HCT116 (cell line): Measurements from ENCODE around the gene GANC. TPM values are rescaled to one million over a fixed set of nuclear protein-coding genes. Genes with fewer than 3 reads are reported as not detected.

ENCODE experiments used
- ATAC-seq: fragments of 200-7000 bp; cut with Tn5 transposase; 2 replicates; pipeline ENCODE4 v1.9.1; 2020; ENCODE audit warnings: mild to moderate bottlenecking, moderate library complexity
- BruUV-seq: library from RNA; stranded (reverse); fragments of 400-500 nt; replicated peaks from 2 replicates; lab custom pipeline; 2021; lab: Mats Ljungman, UMichigan
- CTCF ChIA-PET: fragments of 300-600 bp; sonication (Branson Sonifier 250); formaldehyde crosslinking; loops from one replicate; lab custom pipeline; 2021; ENCODE audit warnings: antibody characterized with exemption; lab: Charles Lee
- POLR2A ChIA-PET: fragments of 300-600, 350-600 bp; sonication (Branson Sonifier 250); formaldehyde crosslinking; loops from one replicate; lab custom pipeline; 2021; ENCODE audit warnings: antibody characterized with exemption; lab: Charles Lee
- RAD21 ChIA-PET, 2 experiments: fragments of 300-600 bp; sonication (Branson Sonifier 250); formaldehyde crosslinking; loops; one replicate each; lab custom pipeline; 2023; ENCODE audit warnings: low total read pairs in 2 of 2; ENCODE audit not compliant: uncharacterized antibody in 2 of 2, unreplicated experiment in 2 of 2, low non-redundant PET in 1 of 2; lab: Charles Lee
- DNase-seq: peaks from one replicate; pipeline ENCODE4 v3.0.0-alpha.2; 2010; ENCODE audit warnings: low read depth, low spot score
- H2AFZ ChIP-seq: fragments of 200-600 bp; shearing (Covaris generic), sonication (generic); 2 replicates; pipeline ENCODE4 v1.6.1; 2017; ENCODE audit warnings: low read depth, mixed run types, mixed read lengths, antibody characterized with exemption, low read length; ENCODE audit not compliant: poor library complexity, severe bottlenecking
- H3K27ac ChIP-seq: 2 replicates; pipeline ENCODE4 v1.5.1; 2012; ENCODE audit warnings: low read depth, low read length
- H3K27me3 ChIP-seq: fragments of 200-600 bp; sonication (generic); 2 replicates; pipeline ENCODE4 v1.6.1; 2016; ENCODE audit warnings: mixed run types, low read length, mixed read lengths; ENCODE audit not compliant: insufficient read depth
- H3K36me3 ChIP-seq, 2 experiments: fragments of 200-500 bp in 1 of 2; fragments of 200-600 bp in 1 of 2; sonication (Bioruptor generic) in 1 of 2; sonication (generic) in 1 of 2; 2 replicates each; pipeline versions ENCODE4 v1.5.1 to v1.6.1; 2014 to 2016; ENCODE audit warnings: low read length in 2 of 2, inconsistent platforms in 1 of 2, mixed read lengths in 1 of 2, mixed run types in 1 of 2; ENCODE audit not compliant: insufficient read depth in 2 of 2, control insufficient read depth in 1 of 2
- H3K4me1 ChIP-seq, 2 experiments: fragments of 200-600 bp in 1 of 2; sonication (generic) in 1 of 2; 2 replicates each; pipeline versions ENCODE4 v1.5.1 to v1.6.1; 2012 to 2017; ENCODE audit warnings: low read length in 2 of 2, inconsistent platforms in 1 of 2, mild to moderate bottlenecking in 1 of 2, mixed read lengths in 1 of 2, mixed run types in 1 of 2, moderate library complexity in 1 of 2; ENCODE audit not compliant: insufficient read depth in 2 of 2, control insufficient read depth in 1 of 2
- H3K4me2 ChIP-seq: fragments of 200-600 bp; sonication (generic); 2 replicates; pipeline ENCODE4 v1.6.1; 2017; ENCODE audit warnings: mixed run types, low read length, mixed read lengths
- H3K4me3 ChIP-seq, 2 experiments: fragments of 200-600 bp in 1 of 2; sonication (generic) in 1 of 2; replicated peaks in 1 of 2; 2 replicates each; pipeline ENCODE4 v1.5.1; 2011 to 2016; ENCODE audit warnings: low read length in 2 of 2, control low read depth in 1 of 2, low read depth in 1 of 2, mild to moderate bottlenecking in 1 of 2, mixed read lengths in 1 of 2, mixed run types in 1 of 2
- H3K79me2 ChIP-seq: fragments of 200-600 bp; sonication (generic); 2 replicates; pipeline ENCODE4 v1.6.1; 2017; ENCODE audit warnings: mild to moderate bottlenecking, mixed run types, low read length, moderate library complexity, mixed read lengths; ENCODE audit not compliant: insufficient read depth
- H3K9ac ChIP-seq: fragments of 200-600 bp; sonication (generic); 2 replicates; pipeline ENCODE4 v1.6.1; 2016; ENCODE audit warnings: low read length, mixed read lengths
- H3K9me2 ChIP-seq: fragments of 200-600 bp; sonication (generic), shearing (Covaris generic); 2 replicates; pipeline ENCODE4 v1.6.1; 2017; ENCODE audit warnings: mixed run types, mild to moderate bottlenecking, moderate library complexity; ENCODE audit not compliant: insufficient read depth
- H3K9me3 ChIP-seq, 2 experiments: fragments of 200-500 bp in 1 of 2; fragments of 200-600 bp in 1 of 2; sonication (Bioruptor generic) in 1 of 2; sonication (generic) in 1 of 2; 2 replicates each; pipeline ENCODE4 v1.6.1; 2014 to 2017; ENCODE audit warnings: low read length in 2 of 2, mixed read lengths in 2 of 2, inconsistent platforms in 1 of 2, low read depth in 1 of 2, mild to moderate bottlenecking in 1 of 2, mixed run types in 1 of 2, moderate library complexity in 1 of 2; ENCODE audit not compliant: control insufficient read depth in 1 of 2, insufficient read depth in 1 of 2
- H4K20me1 ChIP-seq: fragments of 200-600 bp; sonication (generic), shearing (Covaris generic); 2 replicates; pipeline ENCODE4 v1.6.1; 2017; ENCODE audit warnings: mixed run types, mild to moderate bottlenecking, moderate library complexity; ENCODE audit not compliant: insufficient read depth
- CBX3 ChIP-seq: IDR thresholded peaks from 2 replicates; pipeline ENCODE4 v1.6.1; 2012; ENCODE audit warnings: low read depth
- CEBPB ChIP-seq: IDR thresholded peaks from 2 replicates; pipeline ENCODE4 v1.6.1; 2012; ENCODE audit warnings: low read depth
- ELF1 ChIP-seq: IDR thresholded peaks from 2 replicates; pipeline ENCODE4 v1.6.1; 2012; ENCODE audit warnings: low read depth, borderline replicate concordance
- EZH2 ChIP-seq: fragments of 200-600 bp; sonication (generic); IDR thresholded peaks from 2 replicates; pipeline ENCODE4 v1.6.1; 2017; ENCODE audit warnings: antibody characterized with exemption, mixed run types
- EZH2phosphoT487 ChIP-seq: fragments of 200-600 bp; IDR thresholded peaks from 2 replicates; pipeline ENCODE4 v1.6.1; 2018; ENCODE audit warnings: antibody characterized with exemption, borderline replicate concordance
- POLR2A ChIP-seq: IDR thresholded peaks from 2 replicates; pipeline ENCODE4 v1.7.0; 2011; ENCODE audit warnings: borderline replicate concordance; ENCODE audit not compliant: insufficient read depth, insufficient read length; ENCODE audit errors: extremely low read depth
- POLR2AphosphoS5 ChIP-seq: IDR thresholded peaks from 2 replicates; pipeline ENCODE4 v1.6.1; 2011; ENCODE audit warnings: mild to moderate bottlenecking, low read depth, low read length, moderate library complexity
- RAD21 ChIP-seq: IDR thresholded peaks from 2 replicates; pipeline ENCODE4 v1.6.1; 2012; ENCODE audit warnings: low read depth, mild to moderate bottlenecking
- SIN3A ChIP-seq: IDR thresholded peaks from 2 replicates; pipeline ENCODE4 v1.6.1; 2012; ENCODE audit warnings: low read depth
- SP1 ChIP-seq: IDR thresholded peaks from 2 replicates; pipeline ENCODE4 v1.6.1; 2012; ENCODE audit warnings: low read depth
- SRF ChIP-seq: IDR thresholded peaks from 2 replicates; pipeline ENCODE4 v1.6.1; 2012; ENCODE audit warnings: low read depth
- TCF7L2 ChIP-seq: IDR thresholded peaks from 2 replicates; pipeline ENCODE4 v1.7.0; 2011; ENCODE audit warnings: borderline replicate concordance, inconsistent platforms; ENCODE audit not compliant: insufficient read depth, insufficient read length; ENCODE audit errors: extremely low read depth
- YY1 ChIP-seq: IDR thresholded peaks from 2 replicates; pipeline ENCODE4 v1.6.1; 2011; ENCODE audit warnings: low read length, low read depth, moderate library complexity, mild to moderate bottlenecking; ENCODE audit not compliant: insufficient replicate concordance; ENCODE audit errors: extremely low read depth
- ZNF274 ChIP-seq: fragments of 200-500 bp; sonication (Bioruptor generic); IDR thresholded peaks from 2 replicates; pipeline ENCODE4 v1.6.1; 2014; ENCODE audit warnings: mild to moderate bottlenecking, low read depth, low read length, inconsistent platforms
- intact Hi-C: fragments of 100-400 bp; cut with micrococcal nuclease; formaldehyde crosslinking; loops from 2 replicates; pipeline ENCODE4 v1.10.0; 2022
- total RNA-seq: library from RNA; stranded (reverse); gene quantifications from one replicate; pipeline ENCODE4 v1.2.1, GENCODE V29; 2021; ENCODE audit not compliant: unreplicated experiment
- TF ChIP-seq, protein P1 (sequence below), 3 experiments: fragments of 200-600 bp in 1 of 3; sonication (generic) in 1 of 3; IDR thresholded peaks in 2 of 3; conservative IDR thresholded peaks in 1 of 3; 2 replicates each; pipeline ENCODE4 v1.5.1; 2012 to 2017; ENCODE audit warnings: low read depth in 2 of 3, low read length in 2 of 3, antibody characterized with exemption in 1 of 3, borderline replicate concordance in 1 of 3, control low read depth in 1 of 3, mild to moderate bottlenecking in 1 of 3, mixed read lengths in 1 of 3, mixed run types in 1 of 3, moderate library complexity in 1 of 3; ENCODE audit not compliant: insufficient read depth in 1 of 3
- TF ChIP-seq, protein P2 (sequence below): IDR thresholded peaks from 2 replicates; pipeline ENCODE4 v1.6.1; 2011; ENCODE audit warnings: mild to moderate bottlenecking, low read length, moderate library complexity; ENCODE audit not compliant: insufficient replicate concordance; ENCODE audit errors: extremely low read depth
- TF ChIP-seq, protein P3 (sequence below): IDR thresholded peaks from 2 replicates; pipeline ENCODE4 v1.6.1; 2012

The GANC gene
- total RNA-seq, 1 experiment from 2014 or later: 13.1 TPM

DNA sequence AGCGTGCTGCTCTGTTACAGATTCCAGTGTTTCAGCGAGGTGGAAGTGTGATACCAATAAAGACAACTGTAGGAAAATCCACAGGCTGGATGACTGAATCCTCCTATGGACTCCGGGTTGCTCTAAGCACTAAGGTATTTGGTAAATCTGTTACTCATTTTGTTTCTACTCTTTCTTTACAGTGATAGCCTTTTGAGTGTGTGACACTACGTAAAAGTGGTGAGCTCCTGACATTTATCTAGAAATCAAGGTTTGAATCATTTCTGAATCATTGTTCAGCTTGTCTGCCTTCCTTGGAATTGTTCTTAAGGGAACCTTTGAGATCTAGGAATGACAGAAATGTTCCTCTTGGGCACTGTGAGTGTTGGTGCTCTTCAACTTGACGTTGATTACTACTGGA is 75.1 kb downstream of the GANC start:
- CTCF ChIA-PET: no interaction called here
- no peak overlapping the region for H3K9ac ChIP-seq
- no peak for DNase-seq

More for the DNA sequence above, 75.1 kb downstream of the GANC start:
- no peaks in the 10 kb centered on the region for H3K9me2 ChIP-seq
- RAD21 ChIA-PET: no interaction called here
- POLR2A ChIA-PET: no interaction called here
- TF ChIP-seq, protein P1, sequence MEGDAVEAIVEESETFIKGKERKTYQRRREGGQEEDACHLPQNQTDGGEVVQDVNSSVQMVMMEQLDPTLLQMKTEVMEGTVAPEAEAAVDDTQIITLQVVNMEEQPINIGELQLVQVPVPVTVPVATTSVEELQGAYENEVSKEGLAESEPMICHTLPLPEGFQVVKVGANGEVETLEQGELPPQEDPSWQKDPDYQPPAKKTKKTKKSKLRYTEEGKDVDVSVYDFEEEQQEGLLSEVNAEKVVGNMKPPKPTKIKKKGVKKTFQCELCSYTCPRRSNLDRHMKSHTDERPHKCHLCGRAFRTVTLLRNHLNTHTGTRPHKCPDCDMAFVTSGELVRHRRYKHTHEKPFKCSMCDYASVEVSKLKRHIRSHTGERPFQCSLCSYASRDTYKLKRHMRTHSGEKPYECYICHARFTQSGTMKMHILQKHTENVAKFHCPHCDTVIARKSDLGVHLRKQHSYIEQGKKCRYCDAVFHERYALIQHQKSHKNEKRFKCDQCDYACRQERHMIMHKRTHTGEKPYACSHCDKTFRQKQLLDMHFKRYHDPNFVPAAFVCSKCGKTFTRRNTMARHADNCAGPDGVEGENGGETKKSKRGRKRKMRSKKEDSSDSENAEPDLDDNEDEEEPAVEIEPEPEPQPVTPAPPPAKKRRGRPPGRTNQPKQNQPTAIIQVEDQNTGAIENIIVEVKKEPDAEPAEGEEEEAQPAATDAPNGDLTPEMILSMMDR (IDR thresholded peaks at IDR 0.05 in 2 of 3, conservative IDR thresholded peaks at IDR 0.05 in 1 of 3; ENCODE audit: borderline replicate concordance in 1 of 3, insufficient read depth in 1 of 3, low read depth in 2 of 3, low read length in 2 of 3): no peak
- TF ChIP-seq POLR2A: no peak
- TF ChIP-seq CBX3: no peak
- no peak for TF ChIP-seq YY1
- TF ChIP-seq RAD21: no peak
- no peak for TF ChIP-seq ZNF274
- TF ChIP-seq, protein P2, sequence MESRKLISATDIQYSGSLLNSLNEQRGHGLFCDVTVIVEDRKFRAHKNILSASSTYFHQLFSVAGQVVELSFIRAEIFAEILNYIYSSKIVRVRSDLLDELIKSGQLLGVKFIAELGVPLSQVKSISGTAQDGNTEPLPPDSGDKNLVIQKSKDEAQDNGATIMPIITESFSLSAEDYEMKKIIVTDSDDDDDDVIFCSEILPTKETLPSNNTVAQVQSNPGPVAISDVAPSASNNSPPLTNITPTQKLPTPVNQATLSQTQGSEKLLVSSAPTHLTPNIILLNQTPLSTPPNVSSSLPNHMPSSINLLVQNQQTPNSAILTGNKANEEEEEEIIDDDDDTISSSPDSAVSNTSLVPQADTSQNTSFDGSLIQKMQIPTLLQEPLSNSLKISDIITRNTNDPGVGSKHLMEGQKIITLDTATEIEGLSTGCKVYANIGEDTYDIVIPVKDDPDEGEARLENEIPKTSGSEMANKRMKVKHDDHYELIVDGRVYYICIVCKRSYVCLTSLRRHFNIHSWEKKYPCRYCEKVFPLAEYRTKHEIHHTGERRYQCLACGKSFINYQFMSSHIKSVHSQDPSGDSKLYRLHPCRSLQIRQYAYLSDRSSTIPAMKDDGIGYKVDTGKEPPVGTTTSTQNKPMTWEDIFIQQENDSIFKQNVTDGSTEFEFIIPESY: no peak
- no peak for TF ChIP-seq SP1
- TF ChIP-seq ELF1: no peak
- no peak for TF ChIP-seq CEBPB
- TF ChIP-seq EZH2: no peak
- TF ChIP-seq SIN3A: no peak
- TF ChIP-seq POLR2AphosphoS5: no peak
- TF ChIP-seq, protein P3, sequence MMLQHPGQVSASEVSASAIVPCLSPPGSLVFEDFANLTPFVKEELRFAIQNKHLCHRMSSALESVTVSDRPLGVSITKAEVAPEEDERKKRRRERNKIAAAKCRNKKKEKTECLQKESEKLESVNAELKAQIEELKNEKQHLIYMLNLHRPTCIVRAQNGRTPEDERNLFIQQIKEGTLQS: no peak
- no peak for TF ChIP-seq EZH2phosphoT487
- TF ChIP-seq TCF7L2: no peak
- TF ChIP-seq SRF: no peak
- no peak overlapping the region for H3K4me2 ChIP-seq
- H3K4me3 ChIP-seq: no peak overlapping the region
- no peak overlapping the region for H3K27ac ChIP-seq
- no peak for ATAC-seq
- no peaks in the 10 kb centered on the region for H3K4me1 ChIP-seq
- H4K20me1 ChIP-seq: no peaks in the 10 kb centered on the region
- intact Hi-C loops: no loop called here
- no peaks in the 10 kb centered on the region for H3K9me3 ChIP-seq
- H3K79me2 ChIP-seq: no peaks in the 10 kb centered on the region
- no TSS peak for BruUV-seq
- H2AFZ ChIP-seq: no peak overlapping the region
- H3K36me3 ChIP-seq: no peaks in the 10 kb centered on the region
- no peaks in the 10 kb centered on the region for H3K27me3 ChIP-seq
